Endometrium (tissue), 2 donors: ENCODE data around the gene ITGA1.

Source experiments
- FAIRE-seq: peaks from 2 replicates; lab custom pipeline; 2012; peaks lifted over from hg19 to GRCh38; lab: Jason Lieb, UNC
- donor health status: control.
- donor health status: control.

Gene ITGA1

DNA sequence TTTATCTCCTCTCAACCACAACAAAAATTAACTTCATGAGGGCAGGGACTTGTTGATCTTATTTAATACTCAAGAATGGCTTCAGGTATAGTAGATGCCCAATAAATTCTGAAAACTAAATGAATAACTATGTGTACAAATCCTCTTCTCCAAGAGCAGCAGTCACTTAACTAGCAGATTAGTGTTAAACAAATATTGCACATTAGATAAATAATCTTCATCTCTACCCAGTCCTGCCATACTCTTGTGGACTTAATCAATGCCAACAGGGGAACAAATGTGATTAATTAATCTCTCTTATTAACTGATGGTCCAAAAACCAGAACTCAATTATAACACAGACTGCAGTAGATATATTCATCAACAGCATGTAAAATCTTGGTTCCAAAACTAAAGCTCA is 15.0 kb upstream of the ITGA1 start:
- no peak for FAIRE-seq

DNA sequence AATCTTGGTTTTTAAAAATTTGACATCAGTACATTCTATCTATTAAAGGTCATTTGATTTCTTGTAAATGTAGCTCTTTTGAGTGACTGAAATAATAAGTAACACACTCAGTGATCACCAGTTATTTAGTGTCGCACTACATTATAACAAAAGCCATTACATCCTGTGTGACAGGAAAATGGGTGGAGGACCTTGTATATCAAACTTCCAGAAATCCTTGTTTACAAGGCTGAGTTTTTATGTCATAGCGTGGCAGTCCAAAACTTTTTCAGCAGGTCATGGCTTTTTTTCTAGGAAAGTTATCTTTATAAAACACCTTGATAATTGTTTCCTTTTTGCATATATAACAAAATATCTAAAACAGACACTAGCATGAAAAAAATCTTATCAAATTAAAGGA is 14.4 kb upstream of the ITGA1 start:
- no peak for FAIRE-seq

DNA sequence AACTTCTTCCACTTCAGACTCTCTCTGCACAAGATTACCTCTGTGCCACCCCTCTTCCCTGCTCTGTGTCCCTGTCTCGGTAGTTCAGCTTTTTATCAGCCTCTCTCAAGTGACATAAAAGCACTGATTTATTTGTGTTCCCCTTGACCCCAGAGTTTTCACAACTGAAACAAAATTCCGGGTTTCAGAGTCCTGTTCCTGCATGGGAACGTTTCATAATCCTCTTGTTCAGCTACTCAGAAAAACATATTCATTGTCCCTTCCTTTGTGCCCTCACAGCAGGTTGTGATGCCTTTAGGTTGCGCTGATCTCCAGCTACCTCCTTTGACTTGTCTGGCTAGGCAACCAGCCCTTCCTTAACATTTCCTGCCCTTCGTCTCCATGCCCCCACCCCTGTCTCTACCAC is 13.7 kb upstream of the ITGA1 start:
- FAIRE-seq: no peak

DNA sequence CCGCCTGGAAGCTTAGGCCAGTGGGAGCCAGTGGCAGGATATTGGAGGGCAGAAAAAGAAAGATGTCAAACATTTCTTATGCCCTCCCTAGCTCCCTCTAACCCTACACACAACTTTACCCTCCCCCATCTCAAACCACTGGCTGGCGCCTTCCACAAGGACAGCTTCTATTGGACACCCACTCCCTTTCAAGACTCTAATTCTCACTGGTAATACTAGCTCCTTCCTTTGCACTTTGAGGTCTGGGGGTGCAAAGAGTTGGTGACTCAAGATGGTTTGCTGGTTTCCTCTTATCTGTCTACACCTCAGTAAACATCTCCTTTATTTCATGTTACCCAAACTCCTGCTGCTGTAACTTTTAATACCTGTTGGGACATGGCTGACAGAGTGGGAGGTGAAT is 11.6 kb upstream of the ITGA1 start:
- no peak for FAIRE-seq

DNA sequence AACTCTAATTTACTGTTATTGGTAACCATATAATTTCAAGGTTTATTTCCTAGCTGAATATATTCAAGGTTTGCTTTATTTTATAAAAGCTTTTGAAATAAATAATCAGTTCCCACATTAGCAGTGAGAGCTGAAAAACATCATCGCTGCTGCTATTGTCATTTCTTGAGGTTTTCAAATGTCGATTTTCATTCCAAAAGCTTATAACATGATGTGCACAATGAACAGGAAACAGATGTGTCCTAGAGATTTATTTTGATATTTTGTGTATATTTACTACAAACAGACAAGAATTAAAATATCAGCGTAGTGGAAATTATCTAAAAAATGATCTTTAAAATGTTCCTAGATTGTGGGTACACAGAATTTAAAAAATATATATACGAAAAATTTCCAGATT is 10.5 kb upstream of the ITGA1 start:
- FAIRE-seq: no peak

DNA sequence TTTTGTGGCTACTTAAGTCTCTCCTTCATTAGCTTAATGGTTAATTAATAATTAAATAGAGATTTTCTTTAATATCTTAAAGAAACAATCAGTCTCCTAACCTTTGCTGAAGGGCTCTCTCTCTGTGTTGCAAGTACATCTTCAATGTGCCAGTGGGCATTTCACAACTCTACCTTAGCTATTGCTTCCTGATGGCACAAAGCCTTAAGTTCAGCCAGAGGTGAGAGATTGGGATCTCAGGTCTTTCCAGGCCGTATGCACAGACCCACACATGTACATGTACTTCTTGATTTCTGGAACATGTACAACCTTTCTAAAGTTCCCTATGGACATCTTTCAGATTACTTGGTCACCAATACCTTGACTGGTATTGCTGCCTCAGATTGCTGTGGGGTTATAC is 8.9 kb upstream of the ITGA1 start:
- no peak for FAIRE-seq

DNA sequence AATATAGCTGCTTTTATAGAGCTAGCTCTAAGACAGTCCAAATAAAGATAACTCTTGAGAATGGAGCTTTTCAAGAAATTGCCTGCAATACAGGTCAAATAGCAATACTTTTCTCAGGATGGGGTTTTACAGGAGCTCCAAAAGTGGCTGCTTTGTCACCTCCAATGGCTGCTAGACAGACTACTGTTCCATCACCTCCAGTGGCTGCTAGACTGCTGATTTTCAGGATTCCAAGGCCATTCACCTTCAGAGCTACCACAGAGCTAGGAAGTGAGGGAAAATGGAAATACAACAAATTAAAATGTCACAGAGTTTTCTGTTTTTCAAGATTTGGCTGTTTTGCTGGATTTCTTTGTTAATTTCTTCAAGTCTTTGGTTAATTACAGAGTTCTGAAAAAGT is 8.5 kb upstream of the ITGA1 start:
- no peak for FAIRE-seq

DNA sequence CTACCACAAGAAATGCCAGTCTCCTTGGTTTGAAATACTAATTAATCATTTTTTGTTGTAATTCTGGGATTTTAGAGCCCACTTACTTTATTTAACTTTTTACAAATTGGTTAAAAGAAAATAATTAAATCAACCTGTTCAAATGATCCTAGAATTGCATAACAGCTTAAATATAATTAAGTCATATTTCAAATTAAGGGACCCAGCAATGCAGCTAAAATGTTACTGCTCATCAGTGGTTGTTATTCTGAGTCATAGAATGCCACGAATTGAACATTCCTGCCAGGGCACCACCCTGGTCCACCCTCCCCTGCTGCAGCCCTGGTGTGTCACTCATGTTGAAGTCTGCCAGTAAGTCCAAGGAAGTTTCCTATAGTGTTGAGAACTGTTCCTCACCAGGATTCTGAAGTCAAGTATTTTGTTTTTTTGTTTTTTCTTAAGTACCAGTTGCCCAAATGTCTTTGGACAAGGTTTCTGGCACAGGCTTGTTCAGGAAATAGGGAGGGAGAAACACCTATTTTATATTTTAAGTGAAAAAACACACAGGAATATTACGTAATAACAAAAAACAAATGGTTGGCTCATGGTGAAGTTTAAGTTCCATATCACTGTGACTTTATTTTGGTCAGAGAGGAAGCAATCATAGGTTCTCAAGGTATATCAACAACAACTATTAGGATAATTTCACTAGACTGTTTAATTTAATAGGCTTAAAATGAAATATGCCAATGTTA is 4.3 kb upstream of the ITGA1 start:
- no peak for FAIRE-seq

DNA sequence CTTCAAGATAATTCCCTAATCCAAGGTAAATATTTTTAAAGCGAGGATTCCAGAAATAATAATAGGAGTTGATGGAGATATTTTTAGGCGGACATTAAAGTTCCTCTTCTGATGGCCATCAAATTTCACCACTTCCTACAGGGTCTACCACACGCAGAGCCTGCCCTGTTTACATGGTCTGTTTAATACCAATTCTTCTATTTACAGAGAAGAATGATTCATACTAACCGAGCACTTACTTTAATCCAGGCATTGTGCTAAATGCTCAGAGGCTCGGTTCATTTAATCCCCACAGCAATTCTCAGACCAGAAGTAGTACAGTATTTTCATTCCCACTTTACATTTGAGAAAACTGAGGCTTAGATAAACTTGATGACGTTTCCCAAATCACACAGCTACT is 3.0 kb upstream of the ITGA1 start:
- no peak for FAIRE-seq

DNA sequence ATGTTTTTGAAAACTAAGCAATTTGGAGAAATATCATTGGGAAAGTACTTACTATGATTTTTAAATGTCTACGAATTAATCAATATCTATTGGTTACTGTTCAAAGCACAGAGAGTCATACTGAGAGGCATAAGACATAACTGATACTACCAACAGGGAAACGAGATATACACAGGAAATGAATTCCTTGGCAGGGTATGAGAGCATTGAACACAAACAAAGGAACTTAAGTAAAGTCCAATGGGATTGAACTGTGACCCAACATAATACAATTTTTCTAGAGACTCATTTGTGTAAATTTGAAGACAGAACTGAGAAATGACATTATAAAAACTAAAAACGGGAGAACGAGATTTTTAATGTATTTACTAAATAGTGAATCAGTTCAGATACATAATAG is 1.3 kb upstream of the ITGA1 start:
- no peak for FAIRE-seq

DNA sequence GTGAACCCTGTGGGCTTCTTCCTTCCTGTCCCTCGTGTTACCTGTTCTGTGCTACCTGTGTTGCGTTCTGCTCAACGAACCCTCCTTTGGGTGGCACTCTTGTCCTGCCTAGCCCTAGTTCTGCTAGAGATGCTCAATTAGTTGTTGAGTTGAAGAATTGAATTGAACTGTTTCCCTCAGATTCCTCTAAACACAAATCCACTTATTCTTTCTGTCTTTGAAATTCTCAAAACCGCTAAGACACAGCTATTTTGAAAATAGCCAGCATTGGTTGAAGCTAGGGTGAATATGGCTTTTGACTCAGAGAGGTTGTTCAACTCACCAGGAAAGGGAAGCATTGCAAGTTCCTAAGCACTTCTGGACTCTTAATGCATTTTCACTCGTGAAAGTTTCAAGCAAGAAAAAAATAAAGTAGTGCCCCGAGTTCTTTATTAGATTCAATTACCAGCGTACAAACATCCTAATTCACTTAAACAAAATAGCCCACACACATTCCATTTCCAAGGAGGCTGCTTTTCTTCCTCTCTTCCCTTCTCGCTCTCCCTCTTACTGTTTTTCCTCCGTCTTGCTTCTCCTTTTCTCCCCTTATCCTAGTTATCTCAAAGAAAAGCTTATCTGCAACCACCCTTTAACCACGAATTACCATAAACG is 642 bp upstream of the ITGA1 start:
- no peak for FAIRE-seq

DNA sequence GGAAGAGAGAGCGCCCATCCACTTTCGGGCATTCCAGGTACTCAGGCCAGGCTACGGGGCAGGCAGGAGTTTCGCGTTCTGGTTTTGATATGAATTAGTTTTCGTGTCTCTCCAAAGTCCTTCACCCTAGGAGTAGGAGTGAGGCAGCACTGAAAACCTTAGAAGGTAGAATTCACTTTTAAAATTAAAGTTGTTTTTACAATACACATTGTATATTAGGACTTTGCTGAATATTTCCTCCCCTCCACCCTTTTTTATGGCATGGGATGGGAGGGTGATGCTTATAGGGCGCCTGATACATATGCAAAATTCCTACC is 747 bp downstream of the ITGA1 start:
- FAIRE-seq: no peak

DNA sequence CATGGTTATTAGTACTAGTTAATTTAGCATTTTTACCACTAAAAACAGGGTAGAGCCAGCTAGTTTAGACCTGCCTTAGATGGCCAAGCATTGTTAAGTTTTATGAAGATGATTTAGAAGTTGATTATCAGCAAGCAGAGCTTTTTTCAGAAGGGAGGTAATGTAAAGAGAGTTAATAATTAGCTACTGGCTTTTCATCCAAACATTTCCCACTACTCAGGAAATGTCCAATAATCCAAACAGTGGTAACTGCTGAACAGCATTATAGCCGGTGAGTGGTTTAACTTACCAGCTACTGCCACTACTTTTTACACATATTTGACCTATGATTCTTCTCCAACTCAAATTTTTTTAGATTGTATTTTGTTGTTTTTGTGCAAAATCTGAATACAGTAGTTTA is 1.7 kb downstream of the ITGA1 start:
- FAIRE-seq: no peak

DNA sequence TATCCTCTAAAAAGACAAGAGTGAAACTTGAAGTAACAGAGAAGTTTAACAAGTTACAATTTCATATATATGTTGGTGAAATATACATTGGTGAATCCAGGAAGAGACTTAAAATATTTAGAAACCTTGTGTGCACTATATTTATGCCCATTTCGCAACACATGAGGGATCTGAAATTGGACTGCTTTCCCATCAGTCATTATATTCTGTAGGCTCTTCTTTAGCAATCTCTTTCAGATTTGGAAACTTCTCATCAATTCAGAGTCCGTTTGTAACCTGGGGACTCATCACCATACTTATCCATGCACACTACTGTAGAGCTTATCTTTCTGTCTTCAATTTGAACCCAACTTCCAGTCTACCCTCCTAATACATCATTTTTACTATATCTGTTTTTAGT is 2.1 kb downstream of the ITGA1 start:
- no peak for FAIRE-seq

DNA sequence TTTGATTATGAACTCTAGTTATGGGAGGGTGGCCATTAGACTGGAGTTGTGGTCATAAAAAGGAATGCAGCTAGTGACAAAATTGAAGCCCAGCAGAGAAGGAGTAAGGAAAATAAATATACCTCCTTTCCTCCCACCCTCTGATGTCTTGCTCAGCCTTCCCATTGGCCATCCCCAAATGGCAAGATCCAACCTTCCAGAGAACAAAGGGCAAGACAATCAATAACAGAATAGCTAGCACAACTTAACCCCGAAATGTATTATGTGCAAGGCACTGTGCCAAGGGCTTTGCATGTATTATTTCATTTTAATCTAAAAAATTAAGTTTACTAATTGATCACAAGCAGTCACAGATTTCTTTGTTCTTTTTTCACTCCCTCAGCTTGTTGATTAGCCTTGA is 3.6 kb downstream of the ITGA1 start:
- FAIRE-seq: no peak

DNA sequence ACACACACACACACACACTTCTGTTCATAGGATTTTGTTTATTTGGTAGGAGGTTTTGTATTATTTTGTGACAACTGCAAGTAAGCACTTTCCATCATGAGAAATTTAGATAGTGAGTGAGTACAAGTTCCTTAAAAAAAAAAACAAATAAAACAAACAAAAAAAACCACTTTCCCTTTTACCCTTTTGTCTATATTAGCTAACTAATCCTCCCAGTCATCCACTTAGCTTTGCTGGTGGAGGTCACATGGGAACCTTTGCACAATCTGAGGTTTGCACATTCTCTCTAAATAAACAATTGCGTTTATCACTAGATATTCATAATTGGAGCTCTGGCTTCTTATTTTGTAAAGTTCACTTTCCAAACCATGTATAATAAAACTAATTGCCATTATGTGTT is 6.8 kb downstream of the ITGA1 start:
- FAIRE-seq: no peak

DNA sequence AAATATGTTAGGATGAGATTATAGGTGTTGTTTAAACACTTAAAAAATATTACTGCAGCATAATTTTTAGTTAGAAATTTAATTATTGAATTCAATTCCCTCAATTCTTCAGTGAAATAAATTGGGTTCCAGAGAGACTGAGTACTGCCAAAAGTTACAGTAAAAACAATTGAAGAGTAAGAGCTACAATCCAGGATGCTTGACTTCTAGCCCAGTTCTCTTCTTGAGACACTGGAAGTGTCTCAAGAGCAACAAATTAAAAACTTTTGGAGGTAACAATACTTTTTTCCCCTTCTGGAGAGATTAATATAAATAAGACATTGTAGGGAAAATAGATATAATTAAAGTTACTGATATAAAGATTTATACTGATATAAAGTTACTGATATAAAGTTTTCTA is 8.3 kb downstream of the ITGA1 start:
- no peak for FAIRE-seq

DNA sequence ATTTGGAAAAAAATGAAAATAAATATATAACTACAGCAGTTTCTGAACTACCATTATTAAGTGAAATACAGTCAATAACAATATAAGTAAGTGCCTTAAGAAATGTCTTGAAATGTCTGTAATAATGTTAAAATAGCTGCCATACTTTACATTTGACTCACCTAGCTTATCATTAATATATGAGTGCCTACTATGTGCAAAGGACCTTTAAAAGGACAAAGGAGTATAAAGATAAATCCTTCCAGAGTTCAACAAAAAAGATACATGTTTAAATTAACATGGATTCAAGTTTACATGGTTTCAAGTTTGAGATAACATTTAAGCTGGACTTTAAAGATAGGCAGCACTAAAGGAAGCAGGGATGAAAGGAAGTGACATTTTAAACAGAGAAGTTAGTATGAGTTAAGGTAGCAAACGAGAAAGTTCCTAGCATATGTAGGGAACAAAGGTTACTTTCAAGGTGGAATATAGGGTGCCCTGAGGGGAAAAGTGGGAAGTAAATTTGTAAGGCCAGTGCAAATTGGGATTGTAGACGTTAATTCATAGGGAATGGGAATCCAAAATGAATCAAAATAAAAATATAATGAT is 8.9 kb downstream of the ITGA1 start:
- no peak for FAIRE-seq

DNA sequence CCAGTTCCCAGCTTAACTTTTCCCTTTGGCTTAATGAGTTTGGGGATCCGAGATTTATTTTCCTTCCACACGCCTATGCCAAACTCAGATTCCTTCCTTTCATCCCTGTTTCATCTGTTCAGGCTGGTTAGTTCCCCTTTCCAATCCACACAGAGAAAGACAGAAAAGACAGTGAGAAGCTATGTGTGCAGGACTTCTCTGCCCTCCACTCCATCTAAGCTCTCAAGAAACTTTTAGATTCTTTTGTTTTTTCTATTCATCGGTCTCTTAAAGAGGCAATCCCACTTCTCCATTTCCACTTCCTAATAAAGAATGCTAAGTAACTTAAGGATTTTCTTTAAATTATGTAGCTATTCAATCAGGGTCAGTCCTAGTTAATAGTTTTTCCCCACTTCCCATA is 11.2 kb downstream of the ITGA1 start:
- no peak for FAIRE-seq

DNA sequence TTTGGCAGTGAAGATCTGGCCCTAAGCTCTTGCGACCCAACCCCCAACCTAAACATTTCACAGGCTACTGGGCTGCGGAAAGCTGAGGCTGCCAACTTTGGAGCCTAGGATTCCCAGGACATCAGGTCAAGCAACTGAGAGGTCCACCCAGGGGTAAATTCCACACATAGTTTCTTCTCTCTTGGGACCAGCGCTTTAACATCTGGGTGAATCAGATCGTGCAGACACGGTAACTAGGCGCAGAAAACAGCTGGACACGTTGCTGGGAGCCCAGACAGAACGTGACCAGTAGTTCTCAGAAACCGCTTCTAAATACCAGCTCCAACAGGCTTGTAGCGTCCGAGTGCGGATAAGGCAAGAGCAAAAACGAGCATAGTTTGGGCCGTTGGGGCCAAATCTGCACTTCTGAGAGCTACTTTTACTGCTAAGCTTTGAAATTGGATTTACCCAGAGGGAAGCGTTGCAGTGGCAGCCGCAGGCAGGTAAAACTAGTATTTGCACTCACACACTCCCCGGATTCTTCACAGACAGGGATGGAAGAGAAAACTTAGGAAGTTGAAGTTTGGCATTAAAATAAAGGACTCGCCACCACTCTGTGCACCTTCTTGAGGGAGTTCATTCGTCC is 11.8 kb downstream of the ITGA1 start:
- FAIRE-seq: no peak

DNA sequence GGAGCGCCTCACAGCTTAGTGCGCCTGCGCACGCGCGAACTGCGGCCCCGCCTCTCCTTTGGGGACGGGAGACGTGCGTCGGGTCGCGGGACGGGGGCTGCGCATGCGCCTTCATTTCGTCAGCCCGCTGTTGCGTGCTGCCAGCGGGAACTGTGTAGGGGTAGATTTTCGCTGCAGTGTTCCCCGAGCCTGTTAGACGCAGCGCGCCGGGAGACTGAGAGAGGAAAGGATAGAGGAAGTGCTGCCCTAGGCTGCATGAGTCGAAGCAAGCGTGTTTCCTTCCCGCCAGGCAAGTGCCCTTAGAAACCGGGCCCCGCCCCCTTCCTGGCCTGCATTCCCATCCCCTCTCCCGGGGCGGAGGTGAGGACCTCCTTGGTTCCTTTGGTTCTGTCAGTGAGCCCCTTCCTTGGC is 12.3 kb downstream of the ITGA1 start:
- no peak for FAIRE-seq

DNA sequence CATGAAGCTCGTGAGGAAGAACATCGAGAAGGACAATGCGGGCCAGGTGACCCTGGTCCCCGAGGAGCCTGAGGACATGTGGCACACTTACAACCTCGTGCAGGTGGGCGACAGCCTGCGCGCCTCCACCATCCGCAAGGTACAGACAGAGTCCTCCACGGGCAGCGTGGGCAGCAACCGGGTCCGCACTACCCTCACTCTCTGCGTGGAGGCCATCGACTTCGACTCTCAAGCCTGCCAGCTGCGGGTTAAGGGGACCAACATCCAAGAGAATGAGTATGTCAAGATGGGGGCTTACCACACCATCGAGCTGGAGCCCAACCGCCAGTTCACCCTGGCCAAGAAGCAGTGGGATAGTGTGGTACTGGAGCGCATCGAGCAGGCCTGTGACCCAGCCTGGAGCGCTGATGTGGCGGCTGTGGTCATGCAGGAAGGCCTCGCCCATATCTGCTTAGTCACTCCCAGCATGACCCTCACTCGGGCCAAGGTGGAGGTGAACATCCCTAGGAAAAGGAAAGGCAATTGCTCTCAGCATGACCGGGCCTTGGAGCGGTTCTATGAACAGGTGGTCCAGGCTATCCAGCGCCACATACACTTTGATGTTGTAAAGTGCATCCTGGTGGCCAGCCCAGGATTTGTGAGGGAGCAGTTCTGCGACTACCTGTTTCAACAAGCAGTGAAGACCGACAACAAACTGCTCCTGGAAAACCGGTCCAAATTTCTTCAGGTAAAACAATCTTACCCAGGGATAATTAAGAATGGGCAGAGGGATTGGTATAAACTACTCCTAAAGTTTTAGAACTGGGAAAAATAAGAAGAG is 12.9 kb downstream of the ITGA1 start:
- FAIRE-seq: no peak

DNA sequence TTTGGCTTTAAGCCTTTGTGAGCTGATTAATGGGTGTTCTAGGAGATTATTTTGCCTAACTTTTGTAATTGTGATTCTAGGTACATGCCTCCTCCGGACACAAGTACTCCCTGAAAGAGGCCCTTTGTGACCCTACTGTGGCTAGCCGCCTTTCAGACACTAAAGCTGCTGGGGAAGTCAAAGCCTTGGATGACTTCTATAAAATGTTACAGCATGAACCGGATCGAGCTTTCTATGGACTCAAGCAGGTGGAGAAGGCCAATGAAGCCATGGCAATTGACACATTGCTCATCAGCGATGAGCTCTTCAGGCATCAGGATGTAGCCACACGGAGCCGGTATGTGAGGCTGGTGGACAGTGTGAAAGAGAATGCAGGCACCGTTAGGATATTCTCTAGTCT is 13.6 kb downstream of the ITGA1 start:
- FAIRE-seq: no peak
